Liver (tissue), 9 donors: ENCODE results near the gene FAHD2A. TPM values are rescaled to one million over a fixed set of nuclear protein-coding genes. Genes with fewer than 3 reads are reported as not detected.

ENCODE experiments used
- DNase-seq: peaks from one replicate; pipeline ENCODE4 v3.0.0-alpha.2; 2017; ENCODE audit warnings: low spot score
- H3K27ac ChIP-seq, 2 donors: one replicate each; pipeline ENCODE4 v1.7.0; 2013; ENCODE audit warnings: inconsistent platforms in 2 of 2, low read length in 2 of 2, control low read depth in 1 of 2, low read depth in 1 of 2, mild to moderate bottlenecking in 1 of 2
- H3K27me3 ChIP-seq, 4 donors: one replicate each; pipeline versions ENCODE4 v1.6.1 to v1.7.0; 2013; ENCODE audit warnings: low read length in 3 of 4, inconsistent platforms in 1 of 4, mild to moderate bottlenecking in 1 of 4, moderate library complexity in 1 of 4; ENCODE audit not compliant: control insufficient read depth in 4 of 4, insufficient read depth in 4 of 4
- H3K36me3 ChIP-seq, 4 donors: one replicate each; pipeline versions ENCODE4 v1.6.1 to v1.7.0; 2013; ENCODE audit warnings: low read length in 3 of 4, mild to moderate bottlenecking in 3 of 4, low read depth in 1 of 4, moderate library complexity in 1 of 4; ENCODE audit not compliant: control insufficient read depth in 4 of 4, insufficient read depth in 3 of 4
- H3K4me1 ChIP-seq, 4 donors: one replicate each; pipeline versions ENCODE4 v1.6.1 to v1.7.0; 2013; ENCODE audit warnings: low read length in 3 of 4, mild to moderate bottlenecking in 3 of 4, moderate library complexity in 1 of 4; ENCODE audit not compliant: control insufficient read depth in 4 of 4, insufficient read depth in 4 of 4
- H3K4me3 ChIP-seq, 3 donors: one replicate each; pipeline versions ENCODE4 v1.6.1 to v1.7.0; 2013; ENCODE audit warnings: low read length in 3 of 3, control low read depth in 1 of 3, low read depth in 1 of 3, mild to moderate bottlenecking in 1 of 3
- H3K9ac ChIP-seq, 2 donors: one replicate each; pipeline ENCODE4 v1.7.0; 2013; ENCODE audit warnings: low read length in 2 of 2, mild to moderate bottlenecking in 2 of 2, moderate library complexity in 2 of 2, control low read depth in 1 of 2, low read depth in 1 of 2
- H3K9me3 ChIP-seq, 4 donors: one replicate each; pipeline versions ENCODE4 v1.6.1 to v1.7.0; 2013; ENCODE audit warnings: low read length in 3 of 4; ENCODE audit not compliant: control insufficient read depth in 4 of 4
- ATF3 ChIP-seq: IDR thresholded peaks from 2 replicates; pipeline ENCODE4 v1.6.1; 2016; ENCODE audit warnings: antibody characterized with exemption
- CTCF ChIP-seq: fragments of 150-350 bp; IDR thresholded peaks from 2 replicates; pipeline ENCODE4 v1.5.1; 2017; ENCODE audit warnings: improper control_type of control experiment, low read depth, low read length; ENCODE audit not compliant: missing input control
- EGR1 ChIP-seq, 2 donors: IDR thresholded peaks; 2 replicates each; pipeline ENCODE4 v1.6.1; 2016 to 2018; ENCODE audit warnings: antibody characterized with exemption in 2 of 2, low read depth in 2 of 2
- FOXA1 ChIP-seq: IDR thresholded peaks from 2 replicates; pipeline ENCODE4 v1.6.1; 2016; ENCODE audit warnings: antibody characterized with exemption
- FOXA2 ChIP-seq: IDR thresholded peaks from 2 replicates; pipeline ENCODE4 v1.6.1; 2016; ENCODE audit warnings: antibody characterized with exemption
- GABPA ChIP-seq, 2 donors: IDR thresholded peaks in 1 of 2; conservative IDR thresholded peaks in 1 of 2; 2 replicates each; pipeline ENCODE4 v1.6.1; 2016; ENCODE audit warnings: antibody characterized with exemption in 2 of 2, mild to moderate bottlenecking in 1 of 2, moderate library complexity in 1 of 2
- HNF4A ChIP-seq, 2 donors: conservative IDR thresholded peaks; 2 replicates each; pipeline ENCODE4 v1.6.1; 2016; ENCODE audit warnings: antibody characterized with exemption in 2 of 2, mild to moderate bottlenecking in 2 of 2
- HNF4G ChIP-seq: IDR thresholded peaks from 2 replicates; pipeline ENCODE4 v1.6.1; 2016; ENCODE audit warnings: antibody characterized with exemption
- JUND ChIP-seq, 2 donors: IDR thresholded peaks; 2 replicates each; pipeline ENCODE4 v1.6.1; 2016; ENCODE audit warnings: antibody characterized with exemption in 2 of 2
- MAX ChIP-seq: IDR thresholded peaks from 2 replicates; pipeline ENCODE4 v1.6.1; 2016; ENCODE audit warnings: antibody characterized with exemption
- NR2F2 ChIP-seq: IDR thresholded peaks from 2 replicates; pipeline ENCODE4 v1.6.1; 2016; ENCODE audit warnings: antibody characterized with exemption
- RAD21 ChIP-seq, 2 donors: IDR thresholded peaks; 2 replicates each; pipeline ENCODE4 v1.6.1; 2016; ENCODE audit warnings: antibody characterized with exemption in 2 of 2, mild to moderate bottlenecking in 2 of 2
- REST ChIP-seq: IDR thresholded peaks from 2 replicates; pipeline ENCODE4 v1.6.1; 2016; ENCODE audit warnings: antibody characterized with exemption, mild to moderate bottlenecking
- RXRA ChIP-seq, 2 donors: IDR thresholded peaks; 2 replicates each; pipeline ENCODE4 v1.6.1; 2017 to 2018; ENCODE audit warnings: antibody characterized with exemption in 2 of 2, mild to moderate bottlenecking in 1 of 2
- SP1 ChIP-seq: IDR thresholded peaks from 2 replicates; pipeline ENCODE4 v1.6.1; 2018; ENCODE audit warnings: antibody characterized with exemption, mild to moderate bottlenecking
- TAF1 ChIP-seq: conservative IDR thresholded peaks from 2 replicates; pipeline ENCODE4 v1.6.1; 2016; ENCODE audit warnings: antibody characterized with exemption, mild to moderate bottlenecking
- YY1 ChIP-seq: IDR thresholded peaks from 2 replicates; pipeline ENCODE4 v1.6.1; 2016; ENCODE audit warnings: antibody characterized with exemption, mild to moderate bottlenecking
- WGBS: extraction: QIAGEN DNeasy Blood & Tissue Kit; methylation state at CpG from one replicate; pipeline ENCODE4 v1.1.7; 2013; 5-methylcytosine and 5-hydroxymethylcytosine counted together
- polyA plus RNA-seq, 2 donors: library from polyadenylated mRNA; stranded (reverse) in 1 of 2; unstranded in 1 of 2; fragments of 200-250 nt in 1 of 2; fragments of >200 nt in 1 of 2; fragmentation: Nextera tagmentation in 1 of 2; extraction: Ambion mirVana in 1 of 2; gene quantifications; one replicate each; pipeline versions ENCODE4 v1.2.1 to v1.2.3, GENCODE V29; 2013 to 2015
- total RNA-seq, 2 donors: library from RNA; depleted of rRNA; stranded (reverse); fragments of >200 nt; gene quantifications; one replicate each; pipeline ENCODE4 v1.2.3, GENCODE V29; 2014
- donor health status: healthy.
- donor health status: healthy.
- donor health status: healthy.
- donor health status: healthy.
- donor health status: healthy.

The FAHD2A gene
- total and polyA plus RNA-seq, 4 donors: 20.1 to 105 (median 69.3) TPM

- Histone ChIP-seq H3K27ac (no peak overlapping the region), H3K9ac (no peak overlapping the region), H3K36me3 (no peaks in the 10 kb centered on the region), H3K9me3 (no peaks in the 10 kb centered on the region), H3K27me3 (no peaks in the 10 kb centered on the region), H3K4me1 (no peaks in the 10 kb centered on the region), H3K4me3 (no peak overlapping the region)
- TF ChIP-seq JUND (IDR thresholded peaks at IDR 0.05) (no peak), NR2F2 (no peak), HNF4G (no peak), HNF4A (conservative IDR thresholded peaks at IDR 0.05) (no peak), REST (no peak), GABPA (IDR thresholded peaks at IDR 0.05 in 1 of 2, conservative IDR thresholded peaks at IDR 0.05 in 1 of 2) (no peak), SP1 (no peak), TAF1 (no peak), FOXA2 (no peak), EGR1 (IDR thresholded peaks at IDR 0.05; ENCODE audit: low read depth in 2 of 2) (no peak), YY1 (no peak), MAX (no peak), ATF3 (no peak), RAD21 (IDR thresholded peaks at IDR 0.05) (no peak), RXRA (IDR thresholded peaks at IDR 0.05) (no peak), CTCF (no peak)
- DNase-seq: no peak
- 88% methylated on average over 9 of the region's 9 CpGs for WGBS
Observed at GRCh38 chr2:95361216-95361980, 41.1 kb upstream of the FAHD2A start.

- no peak overlapping the region for H3K27ac ChIP-seq
- no peak overlapping the region for H3K4me3 ChIP-seq
- H3K27me3 ChIP-seq: no peaks in the 10 kb centered on the region
- H3K9me3 ChIP-seq: no peaks in the 10 kb centered on the region
- no peak overlapping the region for H3K9ac ChIP-seq
- no peaks in the 10 kb centered on the region for H3K36me3 ChIP-seq
- no peaks in the 10 kb centered on the region for H3K4me1 ChIP-seq
- DNase-seq: no peak
- 89% methylated on average over 9 of the region's 9 CpGs for WGBS
- no peak for TF ChIP-seq RAD21 (IDR thresholded peaks at IDR 0.05)
- TF ChIP-seq MAX: no peak
- no peak for TF ChIP-seq YY1
- TF ChIP-seq SP1: no peak
- TF ChIP-seq FOXA1: no peak
- TF ChIP-seq EGR1 (IDR thresholded peaks at IDR 0.05; ENCODE audit: low read depth in 2 of 2): no peak
- no peak for TF ChIP-seq GABPA (IDR thresholded peaks at IDR 0.05 in 1 of 2, conservative IDR thresholded peaks at IDR 0.05 in 1 of 2)
- TF ChIP-seq REST: no peak
- TF ChIP-seq RXRA (IDR thresholded peaks at IDR 0.05): no peak
- no peak for TF ChIP-seq CTCF
Observed at GRCh38 chr2:95362486-95362885, 40.0 kb upstream of the FAHD2A start.
